H9 (cell line): Measurements from ENCODE around the gene GET4. TPM values are rescaled to one million over a fixed set of nuclear protein-coding genes. Genes with fewer than 3 reads are reported as not detected.

Experiments used
- DNase-seq: peaks from one replicate; pipeline ENCODE4 v3.0.0-alpha.2; 2017
- H2AFZ ChIP-seq: one replicate; pipeline ENCODE4 v1.6.1; 2013; ENCODE audit warnings: mild to moderate bottlenecking, low read length, control low read depth, moderate library complexity
- H2AK5ac ChIP-seq: 2 replicates; pipeline ENCODE4 v1.6.1; 2013; ENCODE audit warnings: low read length, control low read depth, mixed read lengths; ENCODE audit not compliant: insufficient read length
- H2BK120ac ChIP-seq: one replicate; pipeline ENCODE4 v1.6.1; 2013; ENCODE audit warnings: low read depth, mild to moderate bottlenecking, low read length, control low read depth, inconsistent platforms; ENCODE audit not compliant: poor library complexity, severe bottlenecking
- H2BK12ac ChIP-seq: 2 replicates; pipeline ENCODE4 v1.6.1; 2013; ENCODE audit warnings: low read length, control low read depth, mixed read lengths, low read depth; ENCODE audit not compliant: insufficient read length
- H2BK15ac ChIP-seq: 2 replicates; pipeline ENCODE4 v1.6.1; 2013; ENCODE audit warnings: low read depth, low read length, control low read depth
- H2BK20ac ChIP-seq: one replicate; pipeline ENCODE4 v1.6.1; 2013; ENCODE audit warnings: low read depth, mild to moderate bottlenecking, low read length, control low read depth, inconsistent platforms; ENCODE audit not compliant: poor library complexity, severe bottlenecking
- H2BK5ac ChIP-seq: 2 replicates; pipeline ENCODE4 v1.6.1; 2013; ENCODE audit warnings: low read length, control low read depth, mixed read lengths; ENCODE audit not compliant: insufficient read length
- H3K14ac ChIP-seq: 2 replicates; pipeline ENCODE4 v1.6.1; 2013; ENCODE audit warnings: low read length, control low read depth; ENCODE audit not compliant: insufficient read depth
- H3K18ac ChIP-seq: 2 replicates; pipeline ENCODE4 v1.6.1; 2013; ENCODE audit warnings: low read depth, mild to moderate bottlenecking, mixed read lengths, low read length, control low read depth; ENCODE audit not compliant: insufficient read length
- H3K23ac ChIP-seq: 2 replicates; pipeline ENCODE4 v1.6.1; 2013; ENCODE audit warnings: low read length, control low read depth, mixed read lengths, low read depth; ENCODE audit not compliant: insufficient read length
- H3K23me2 ChIP-seq: 2 replicates; pipeline ENCODE4 v1.6.1; 2013; ENCODE audit warnings: low read depth, mild to moderate bottlenecking, mixed read lengths, low read length, control low read depth; ENCODE audit not compliant: insufficient read length, poor library complexity, severe bottlenecking
- H3K27ac ChIP-seq: 2 replicates; pipeline ENCODE4 v1.5.1; 2013; ENCODE audit warnings: low read length, control low read depth, mixed read lengths, low read depth; ENCODE audit not compliant: insufficient read length
- H3K27me3 ChIP-seq: 2 replicates; pipeline ENCODE4 v1.6.1; 2013; ENCODE audit warnings: low read length, control low read depth, inconsistent platforms; ENCODE audit not compliant: insufficient read depth
- H3K4ac ChIP-seq: 2 replicates; pipeline ENCODE4 v1.6.1; 2013; ENCODE audit warnings: low read depth, mild to moderate bottlenecking, control low read depth, inconsistent platforms, low read length, moderate library complexity
- H3K4me1 ChIP-seq: 2 replicates; pipeline ENCODE4 v1.6.1; 2013; ENCODE audit warnings: low read length, control low read depth, inconsistent platforms; ENCODE audit not compliant: insufficient read depth
- H3K4me2 ChIP-seq: 2 replicates; pipeline ENCODE4 v1.6.1; 2013; ENCODE audit warnings: low read length, control low read depth, mixed read lengths; ENCODE audit not compliant: insufficient read length, insufficient read depth
- H3K56ac ChIP-seq: 2 replicates; pipeline ENCODE4 v1.6.1; 2013; ENCODE audit warnings: low read depth, mild to moderate bottlenecking, mixed read lengths, low read length, control low read depth; ENCODE audit not compliant: insufficient read length
- H3K79me1 ChIP-seq: 2 replicates; pipeline ENCODE4 v1.6.1; 2013; ENCODE audit warnings: low read depth, mild to moderate bottlenecking, moderate library complexity, low read length, control low read depth, inconsistent platforms; ENCODE audit not compliant: insufficient read depth, poor library complexity, severe bottlenecking
- H3K79me2 ChIP-seq: 2 replicates; pipeline ENCODE4 v1.6.1; 2013; ENCODE audit warnings: low read length, control low read depth, inconsistent platforms; ENCODE audit not compliant: insufficient read depth
- H3K9ac ChIP-seq: 2 replicates; pipeline ENCODE4 v1.6.1; 2013; ENCODE audit warnings: low read length, control low read depth, mixed read lengths; ENCODE audit not compliant: insufficient read length; ENCODE audit errors: extremely low read depth
- H3K9me3 ChIP-seq: one replicate; pipeline ENCODE4 v1.6.1; 2013; ENCODE audit warnings: low read depth, low read length, inconsistent platforms; ENCODE audit not compliant: control insufficient read depth
- H3T11ph ChIP-seq: one replicate; pipeline ENCODE4 v1.6.1; 2013; ENCODE audit warnings: mild to moderate bottlenecking, low read length, control low read depth, inconsistent platforms
- H4K20me1 ChIP-seq: one replicate; pipeline ENCODE4 v1.6.1; 2013; ENCODE audit not compliant: control insufficient read depth, insufficient read length, insufficient read depth
- H4K5ac ChIP-seq: 2 replicates; pipeline ENCODE4 v1.6.1; 2013; ENCODE audit warnings: low read depth, mild to moderate bottlenecking, mixed read lengths, low read length, control low read depth; ENCODE audit not compliant: insufficient read length
- H4K8ac ChIP-seq: replicated peaks from 2 replicates; pipeline ENCODE4 v1.6.1; 2013; ENCODE audit warnings: low read length, control low read depth, mixed read lengths, low read depth; ENCODE audit not compliant: insufficient read length
- H4K91ac ChIP-seq: 2 replicates; pipeline ENCODE4 v1.6.1; 2013; ENCODE audit warnings: low read depth, mild to moderate bottlenecking, moderate library complexity, mixed read lengths, low read length, control low read depth; ENCODE audit not compliant: insufficient read length
- H3K27ac Mint-ChIP-seq, 3 experiments: 2 replicates in 2 of 3; 3 replicates in 1 of 3; pipeline ENCODE4 v1.8.0; 2020 to 2021; ENCODE audit warnings: mixed read lengths in 3 of 3, mild to moderate bottlenecking in 1 of 3, moderate library complexity in 1 of 3
- H3K27me3 Mint-ChIP-seq: 2 replicates; pipeline ENCODE4 v1.8.0; 2021; ENCODE audit warnings: low read depth, mild to moderate bottlenecking, moderate library complexity, mixed read lengths
- H3K36me3 Mint-ChIP-seq, 3 experiments: 2 replicates in 2 of 3; 3 replicates in 1 of 3; pipeline ENCODE4 v1.8.0; 2020 to 2021; ENCODE audit warnings: low read depth in 3 of 3, mixed read lengths in 3 of 3; ENCODE audit not compliant: insufficient read depth in 1 of 3
- H3K4me1 Mint-ChIP-seq, 2 experiments: 2 replicates each; pipeline ENCODE4 v1.8.0; 2020; ENCODE audit warnings: mixed read lengths in 2 of 2
- H3K4me3 Mint-ChIP-seq, 2 experiments: 2 replicates in 1 of 2; 3 replicates in 1 of 2; pipeline ENCODE4 v1.8.0; 2020 to 2021; ENCODE audit warnings: mild to moderate bottlenecking in 2 of 2, mixed read lengths in 2 of 2, moderate library complexity in 1 of 2
- H3K9me3 Mint-ChIP-seq, 2 experiments: 2 replicates in 1 of 2; 3 replicates in 1 of 2; pipeline ENCODE4 v1.8.0; 2020; ENCODE audit warnings: mild to moderate bottlenecking in 2 of 2, mixed read lengths in 2 of 2, moderate library complexity in 1 of 2
- WGBS: extraction: QIAGEN DNeasy Blood & Tissue Kit; methylation state at CpG from one replicate; pipeline ENCODE4 v1.1.7; 2013; ENCODE audit warnings: missing lambda C conversion rate, low lambda C conversion rate, mixed read lengths; ENCODE audit not compliant: insufficient read length; ENCODE audit errors: extremely low coverage; 5-methylcytosine and 5-hydroxymethylcytosine counted together
- total RNA-seq: library from RNA; stranded (reverse); gene quantifications from 2 replicates; pipeline ENCODE4 v1.2.1, GENCODE V29; 2021
- TF ChIP-seq, protein P1 (sequence below): fragments of 200-600 bp; sonication (generic); conservative IDR thresholded peaks from 3 replicates; pipeline ENCODE4 v1.8.0; 2021; ENCODE audit warnings: antibody characterized with exemption, mild to moderate bottlenecking

GET4 gene
- total RNA-seq, 1 experiment from 2014 or later, result 70.2 TPM

DNA sequence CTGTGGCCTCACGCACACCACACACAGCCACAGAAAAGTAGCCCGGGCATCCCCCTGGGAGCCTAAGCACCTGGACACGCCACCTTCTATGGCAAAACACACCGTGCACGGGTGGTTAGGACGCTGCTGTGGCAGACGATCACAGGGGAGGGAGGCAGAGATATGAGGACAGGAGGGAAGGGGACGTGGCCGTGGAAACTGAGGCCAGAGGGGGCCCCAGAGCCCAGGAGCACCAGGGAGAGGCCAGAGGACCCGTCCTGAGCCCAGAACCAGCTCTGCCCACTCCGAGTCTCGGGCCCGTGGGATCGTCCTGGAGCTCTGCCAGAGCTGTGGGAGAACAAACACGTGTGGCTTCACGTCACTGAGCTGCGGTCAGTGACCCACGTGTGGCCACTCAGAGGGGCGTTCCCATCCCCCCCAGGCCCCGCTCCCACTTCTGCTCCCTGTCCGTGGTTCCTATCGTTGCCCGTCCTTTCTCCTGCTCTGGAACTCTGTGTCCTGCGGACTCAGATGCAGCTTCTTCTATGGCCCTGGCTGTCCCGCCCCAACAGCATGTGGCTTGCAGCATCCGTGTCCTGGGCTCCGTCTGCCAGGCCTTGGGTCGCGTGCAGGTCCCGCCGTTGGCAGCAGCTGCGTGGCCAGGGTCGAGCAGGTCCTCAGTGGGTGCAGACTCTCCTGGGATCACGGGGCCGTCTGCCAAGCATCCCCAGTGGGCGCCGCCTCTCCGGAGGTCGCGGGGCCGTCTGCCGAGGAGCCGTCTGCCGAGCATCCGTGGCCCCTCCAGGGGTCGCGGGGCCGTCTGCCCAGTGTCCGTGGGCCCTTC lies 31.0 kb downstream of the GET4 start:
- WGBS, result no CpG with 5 or more reads among the region's 49 CpGs
- peaks cover 31% of the 10 kb centered on the region for H3K27me3 Mint-ChIP-seq
- no peak overlapping the region for H2BK5ac ChIP-seq
- no peak overlapping the region for H3K4me3 Mint-ChIP-seq
- H4K91ac ChIP-seq, result no peak overlapping the region
- no peak overlapping the region for H3K4me2 ChIP-seq
- no peak overlapping the region for H2AFZ ChIP-seq
- no peak overlapping the region for H3K56ac ChIP-seq
- H3K23me2 ChIP-seq, result peaks cover 3% of the 10 kb centered on the region
- no peaks in the 10 kb centered on the region; a peak in 1 of 5 replicates for H3K9me3 Mint-ChIP-seq
- H3K23ac ChIP-seq, result no peak overlapping the region
- H3K4ac ChIP-seq, result no peak overlapping the region
- TF ChIP-seq, protein P1, sequence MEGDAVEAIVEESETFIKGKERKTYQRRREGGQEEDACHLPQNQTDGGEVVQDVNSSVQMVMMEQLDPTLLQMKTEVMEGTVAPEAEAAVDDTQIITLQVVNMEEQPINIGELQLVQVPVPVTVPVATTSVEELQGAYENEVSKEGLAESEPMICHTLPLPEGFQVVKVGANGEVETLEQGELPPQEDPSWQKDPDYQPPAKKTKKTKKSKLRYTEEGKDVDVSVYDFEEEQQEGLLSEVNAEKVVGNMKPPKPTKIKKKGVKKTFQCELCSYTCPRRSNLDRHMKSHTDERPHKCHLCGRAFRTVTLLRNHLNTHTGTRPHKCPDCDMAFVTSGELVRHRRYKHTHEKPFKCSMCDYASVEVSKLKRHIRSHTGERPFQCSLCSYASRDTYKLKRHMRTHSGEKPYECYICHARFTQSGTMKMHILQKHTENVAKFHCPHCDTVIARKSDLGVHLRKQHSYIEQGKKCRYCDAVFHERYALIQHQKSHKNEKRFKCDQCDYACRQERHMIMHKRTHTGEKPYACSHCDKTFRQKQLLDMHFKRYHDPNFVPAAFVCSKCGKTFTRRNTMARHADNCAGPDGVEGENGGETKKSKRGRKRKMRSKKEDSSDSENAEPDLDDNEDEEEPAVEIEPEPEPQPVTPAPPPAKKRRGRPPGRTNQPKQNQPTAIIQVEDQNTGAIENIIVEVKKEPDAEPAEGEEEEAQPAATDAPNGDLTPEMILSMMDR, result no peak
- no peak overlapping the region for H3K14ac ChIP-seq
- H3K27me3 ChIP-seq, result no peaks in the 10 kb centered on the region; the same call in 1 of the 2 replicates
- H3K4me1 ChIP-seq, result no peaks in the 10 kb centered on the region; the same call in 1 of the 2 replicates
- no peak overlapping the region for H2BK12ac ChIP-seq
- no peaks in the 10 kb centered on the region for H3K36me3 Mint-ChIP-seq
- no peaks in the 10 kb centered on the region for H3K79me1 ChIP-seq
- H2AK5ac ChIP-seq, result no peak overlapping the region
- no peaks in the 10 kb centered on the region for H4K20me1 ChIP-seq
- H2BK15ac ChIP-seq, result no peak overlapping the region
- DNase-seq, result no peak
- no peak overlapping the region for H3K27ac Mint-ChIP-seq
- H3K4me1 Mint-ChIP-seq, result 0 out of 4 replicates have a peak, but pooled peaks cover 0 to 5% of the 10 kb centered on the region in 2 experiments
- no peak overlapping the region for H2BK120ac ChIP-seq
- no peaks in the 10 kb centered on the region for H3K9me3 ChIP-seq
- no peak overlapping the region for H3K18ac ChIP-seq
- no peaks in the 10 kb centered on the region for H3K79me2 ChIP-seq
- no peak overlapping the region for H3K27ac ChIP-seq
- no peak overlapping the region for H3T11ph ChIP-seq
- H4K8ac ChIP-seq, result no peak overlapping the region
- no peak overlapping the region for H4K5ac ChIP-seq
- H3K9ac ChIP-seq, result no peak overlapping the region
- H2BK20ac ChIP-seq, result no peak overlapping the region
